ENCODE measurements around the gene OLFM2. TPM values are rescaled to one million over a fixed set of nuclear protein-coding genes. Genes with fewer than 3 reads are reported as not detected.
"Not testable (repeated sequence)": the region's sequence is repeated elsewhere in the genome, so short reads cannot be mapped to it uniquely, and the experiment has no call there.

Gene OLFM2
- total RNA-seq, 1 donor from 2014 or later: 7.3 TPM

DNA sequence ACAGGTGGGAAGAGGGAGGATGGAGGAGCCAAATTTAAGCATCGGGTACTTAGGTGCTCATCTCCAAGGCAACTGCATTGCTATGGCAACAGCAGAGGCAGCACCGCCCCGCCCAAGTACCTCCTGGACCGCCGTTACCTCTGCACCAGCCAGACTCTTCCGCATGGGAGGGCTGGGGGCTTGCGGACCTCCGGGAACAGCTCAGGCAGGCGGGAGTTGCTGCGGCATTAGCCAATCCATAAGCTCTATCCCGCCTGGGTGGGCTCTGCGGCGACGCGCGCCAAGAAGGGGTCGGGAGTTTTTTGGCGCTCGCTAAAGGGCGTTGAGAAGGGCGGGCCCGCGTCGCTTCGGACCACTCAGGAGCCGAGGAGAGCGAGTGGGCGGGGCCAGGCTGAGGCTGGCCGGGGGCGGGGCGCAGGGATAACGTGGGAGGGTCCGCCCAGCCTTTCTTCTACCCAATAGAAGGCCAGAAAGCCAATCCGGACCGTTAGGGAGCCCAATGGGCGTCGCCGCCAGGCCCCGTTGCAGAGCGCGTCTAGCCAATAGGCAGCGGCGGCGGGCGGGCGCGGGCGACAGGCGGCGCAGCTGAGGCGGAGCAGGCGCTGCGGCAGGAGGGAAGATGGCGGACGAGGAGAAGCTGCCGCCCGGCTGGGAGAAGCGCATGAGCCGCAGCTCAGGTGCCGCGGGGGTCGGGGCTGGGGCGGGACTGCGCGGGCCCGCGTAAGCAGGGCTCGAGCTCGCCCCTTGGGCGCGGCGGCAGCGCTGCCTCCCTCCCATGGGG is 101.4 kb downstream of the OLFM2 start, which contains the start of gene PIN1:
TSS of gene PIN1 (plus strand) at position 593 of the 781 bp plus-strand sequence. CDS start at position 620, 27 bp downstream.
- TF ChIP-seq, protein P1, sequence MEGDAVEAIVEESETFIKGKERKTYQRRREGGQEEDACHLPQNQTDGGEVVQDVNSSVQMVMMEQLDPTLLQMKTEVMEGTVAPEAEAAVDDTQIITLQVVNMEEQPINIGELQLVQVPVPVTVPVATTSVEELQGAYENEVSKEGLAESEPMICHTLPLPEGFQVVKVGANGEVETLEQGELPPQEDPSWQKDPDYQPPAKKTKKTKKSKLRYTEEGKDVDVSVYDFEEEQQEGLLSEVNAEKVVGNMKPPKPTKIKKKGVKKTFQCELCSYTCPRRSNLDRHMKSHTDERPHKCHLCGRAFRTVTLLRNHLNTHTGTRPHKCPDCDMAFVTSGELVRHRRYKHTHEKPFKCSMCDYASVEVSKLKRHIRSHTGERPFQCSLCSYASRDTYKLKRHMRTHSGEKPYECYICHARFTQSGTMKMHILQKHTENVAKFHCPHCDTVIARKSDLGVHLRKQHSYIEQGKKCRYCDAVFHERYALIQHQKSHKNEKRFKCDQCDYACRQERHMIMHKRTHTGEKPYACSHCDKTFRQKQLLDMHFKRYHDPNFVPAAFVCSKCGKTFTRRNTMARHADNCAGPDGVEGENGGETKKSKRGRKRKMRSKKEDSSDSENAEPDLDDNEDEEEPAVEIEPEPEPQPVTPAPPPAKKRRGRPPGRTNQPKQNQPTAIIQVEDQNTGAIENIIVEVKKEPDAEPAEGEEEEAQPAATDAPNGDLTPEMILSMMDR (conservative IDR thresholded peaks at IDR 0.05): peak; percentile 60
- peaks cover 23% of the 10 kb centered on the region for H3K4me1 Mint-ChIP-seq
- H3K4me3 Mint-ChIP-seq: peak within 1 kb of the TSS; percentile 95
- peak; percentile 99 for DNase-seq (ENCODE audit: low read depth, low spot score)
- no peaks in the 10 kb centered on the region for H3K9me3 Mint-ChIP-seq
- peaks cover 3% of the 10 kb centered on the region for H3K36me3 Mint-ChIP-seq (ENCODE audit: low read depth)
- peak within 1 kb of the TSS; percentile 69 for H3K27ac Mint-ChIP-seq (ENCODE audit: unreplicated experiment)
- H3K27me3 Mint-ChIP-seq (ENCODE audit: low read depth): peaks cover 3% of the 10 kb centered on the region

DNA sequence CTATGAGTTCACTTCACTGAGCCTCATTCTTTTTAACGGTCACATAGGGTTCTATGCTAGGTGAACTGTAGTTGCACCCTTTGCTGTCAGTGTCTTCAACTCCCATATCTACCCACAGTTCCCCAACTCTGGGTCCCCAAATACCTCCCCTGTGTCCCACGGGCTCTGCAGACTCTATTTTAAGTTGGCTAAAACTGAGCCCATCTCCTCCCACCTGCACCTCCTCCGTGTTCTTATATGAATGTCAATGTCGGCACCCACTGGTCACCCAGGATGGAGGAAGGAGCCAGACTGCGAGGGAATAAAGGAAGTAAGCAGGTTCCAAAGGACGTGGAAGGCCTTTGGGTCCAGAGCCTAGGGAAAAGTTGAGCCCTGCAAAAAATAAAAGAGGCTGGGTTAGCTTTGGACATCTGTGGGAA is 102.0 kb downstream of the OLFM2 start:
- TF ChIP-seq, protein P1 (conservative IDR thresholded peaks at IDR 0.05): no peak
- H3K9me3 Mint-ChIP-seq: no peaks in the 10 kb centered on the region
- H3K36me3 Mint-ChIP-seq (ENCODE audit: low read depth): peaks cover 3% of the 10 kb centered on the region
- H3K4me3 Mint-ChIP-seq: peak overlapping the region; percentile 94
- H3K4me1 Mint-ChIP-seq: peaks cover 23% of the 10 kb centered on the region
- no peak overlapping the region for H3K27ac Mint-ChIP-seq (ENCODE audit: unreplicated experiment)
- DNase-seq (ENCODE audit: low read depth, low spot score): no peak
- H3K27me3 Mint-ChIP-seq (ENCODE audit: low read depth): peaks cover 3% of the 10 kb centered on the region

DNA sequence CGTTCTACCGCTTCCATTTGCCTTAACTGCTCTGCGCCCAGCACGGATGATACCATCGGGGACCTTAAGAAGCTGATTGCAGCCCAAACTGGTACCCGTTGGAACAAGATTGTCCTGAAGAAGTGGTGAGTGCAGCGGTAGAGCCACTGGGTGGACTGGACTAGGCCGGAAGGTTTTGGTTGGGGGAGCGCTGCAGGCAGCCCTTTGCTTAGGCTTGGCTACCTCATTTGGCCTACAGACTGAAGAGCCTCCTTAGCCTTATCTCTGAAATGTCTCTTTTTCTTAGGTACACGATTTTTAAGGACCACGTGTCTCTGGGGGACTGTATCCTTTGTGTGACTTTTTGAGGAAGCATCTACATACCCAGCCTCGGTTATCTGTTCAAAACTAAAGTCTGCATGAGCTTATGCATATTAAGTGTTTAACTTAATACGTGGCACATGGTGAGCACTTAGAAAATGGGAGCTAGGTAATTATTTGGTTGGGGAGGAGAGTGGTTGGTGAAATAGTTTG is 107.7 kb downstream of the OLFM2 start:
- Mint-ChIP-seq H3K36me3 (ENCODE audit: low read depth) (no peaks in the 10 kb centered on the region), H3K9me3 (no peaks in the 10 kb centered on the region), H3K4me3 (peak overlapping the region; percentile 99), H3K27me3 (ENCODE audit: low read depth) (no peaks in the 10 kb centered on the region), H3K27ac (ENCODE audit: unreplicated experiment) (no peak overlapping the region), H3K4me1 (peaks cover 23% of the 10 kb centered on the region)
- TF ChIP-seq, protein P1 (conservative IDR thresholded peaks at IDR 0.05): no peak
- DNase-seq (ENCODE audit: low read depth, low spot score): no peak

DNA sequence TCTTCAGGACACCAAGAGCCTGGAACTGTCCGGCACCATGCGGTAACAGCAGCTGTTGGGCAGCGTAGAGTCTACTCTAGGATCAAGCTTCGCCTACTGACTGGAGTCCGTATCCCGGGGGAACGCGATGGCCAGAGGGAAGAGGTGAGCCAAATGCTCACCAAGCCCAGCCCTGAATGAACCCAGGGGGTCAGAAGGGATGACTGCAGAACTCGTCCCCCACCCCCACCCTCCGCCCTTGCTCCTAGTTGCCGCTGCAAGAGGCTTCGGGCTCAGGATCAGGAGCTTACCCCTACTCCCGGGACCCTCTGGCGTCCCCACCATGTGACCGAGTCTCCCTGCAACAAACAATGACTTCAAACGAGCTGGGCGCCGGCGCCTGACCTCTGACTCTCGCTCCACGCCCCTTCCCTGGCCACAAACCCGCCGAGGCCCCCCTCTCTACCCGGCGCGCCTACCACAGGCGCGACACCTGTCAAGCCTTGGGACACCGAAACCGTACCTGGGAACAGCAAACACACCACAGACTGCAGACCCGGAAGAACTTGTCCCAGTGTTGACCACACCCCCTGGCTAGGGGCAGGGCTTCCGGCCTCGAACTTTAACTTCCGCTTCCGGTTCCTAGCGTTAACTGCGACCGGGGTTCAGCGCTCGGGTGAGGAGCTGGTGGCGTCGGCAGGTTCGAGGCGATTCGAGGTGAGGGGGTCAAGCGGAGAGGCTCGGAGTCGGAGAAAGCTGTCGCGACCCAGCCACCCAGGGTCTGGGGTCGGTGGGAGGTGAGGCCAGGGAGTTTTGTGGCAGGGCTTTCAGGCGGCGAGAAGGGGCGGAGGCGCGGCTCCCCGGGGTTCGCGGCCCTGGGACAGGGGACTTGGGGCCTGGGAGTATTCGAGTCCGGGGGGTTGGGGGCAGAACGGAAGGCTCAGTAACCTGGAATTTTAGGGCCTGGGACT is 108.8 kb downstream of the OLFM2 start, which contains the start of gene UBL5:
TSS of gene UBL5 (plus strand) at position 630 of the 950 bp plus-strand sequence. CDS start 420 bp downstream, outside the sequence.
- TF ChIP-seq, protein P1 (conservative IDR thresholded peaks at IDR 0.05): no peak
- H3K27ac Mint-ChIP-seq (ENCODE audit: unreplicated experiment): peak within 1 kb of the TSS; percentile 100
- no peaks in the 10 kb centered on the region for H3K36me3 Mint-ChIP-seq (ENCODE audit: low read depth)
- H3K9me3 Mint-ChIP-seq: no peaks in the 10 kb centered on the region
- peaks cover 23% of the 10 kb centered on the region for H3K4me1 Mint-ChIP-seq
- no peaks in the 10 kb centered on the region for H3K27me3 Mint-ChIP-seq (ENCODE audit: low read depth)
- DNase-seq (ENCODE audit: low read depth, low spot score): peak; percentile 78
- peak within 1 kb of the TSS; percentile 99 for H3K4me3 Mint-ChIP-seq

DNA sequence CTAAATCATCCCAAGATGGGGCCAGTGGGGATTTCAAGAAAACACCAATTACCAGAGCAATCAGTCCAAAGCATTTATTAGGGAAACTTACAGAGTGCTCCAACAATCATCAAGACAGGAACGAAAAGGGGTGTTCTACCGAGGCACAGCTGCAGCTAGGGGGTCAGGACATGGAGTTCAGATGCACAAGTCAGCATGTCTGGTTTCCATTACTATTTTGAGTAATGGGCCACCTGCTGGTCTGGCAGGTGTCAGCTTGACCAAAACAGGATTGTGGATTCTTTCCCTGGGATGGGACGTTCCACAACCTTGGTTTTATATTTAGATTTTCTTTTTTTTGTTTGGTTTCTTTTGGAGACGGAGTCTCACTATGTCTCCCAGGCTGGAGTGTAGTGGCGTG is 112.5 kb downstream of the OLFM2 start:
- TF ChIP-seq, protein P1 (conservative IDR thresholded peaks at IDR 0.05): no peak
- Mint-ChIP-seq H3K27me3 (ENCODE audit: low read depth) (no peaks in the 10 kb centered on the region), H3K4me1 (peaks cover 33% of the 10 kb centered on the region), H3K9me3 (no peaks in the 10 kb centered on the region), H3K4me3 (peak overlapping the region; percentile 62), H3K36me3 (ENCODE audit: low read depth) (no peaks in the 10 kb centered on the region), H3K27ac (ENCODE audit: unreplicated experiment) (no peak overlapping the region)
- no peak for DNase-seq (ENCODE audit: low read depth, low spot score)

DNA sequence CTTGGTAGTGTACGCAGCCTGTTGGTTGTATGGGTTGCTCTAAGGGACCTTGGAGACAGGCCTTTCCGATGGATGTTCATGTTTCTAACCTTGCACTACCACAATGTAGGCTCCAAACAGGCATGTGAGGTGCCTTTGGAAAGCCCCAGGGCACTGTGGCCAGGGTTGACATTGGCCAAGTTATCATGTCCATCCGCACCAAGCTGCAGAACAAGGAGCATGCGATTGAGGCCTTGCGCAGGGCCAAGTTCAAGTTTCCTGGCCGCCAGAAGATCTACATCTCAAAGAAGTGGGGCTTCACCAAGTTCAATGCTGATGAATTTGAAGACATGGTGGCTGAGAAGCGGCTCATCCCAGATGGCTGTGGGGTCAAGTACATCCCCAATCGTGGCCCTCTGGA is 116.3 kb downstream of the OLFM2 start:
- peaks cover 15% of the 10 kb centered on the region for H3K36me3 Mint-ChIP-seq (ENCODE audit: low read depth)
- not testable (repeated sequence) for H3K27me3 Mint-ChIP-seq (ENCODE audit: low read depth); H3K9me3 Mint-ChIP-seq; DNase-seq (ENCODE audit: low read depth, low spot score); H3K27ac Mint-ChIP-seq (ENCODE audit: unreplicated experiment)
- H3K4me1 Mint-ChIP-seq: peaks cover 30% of the 10 kb centered on the region
- H3K4me3 Mint-ChIP-seq: peak overlapping the region; percentile 96

Measured in neural crest cell (in vitro differentiated cells).